ENCODE results near the gene APCDD1.

APCDD1 gene

DNA sequence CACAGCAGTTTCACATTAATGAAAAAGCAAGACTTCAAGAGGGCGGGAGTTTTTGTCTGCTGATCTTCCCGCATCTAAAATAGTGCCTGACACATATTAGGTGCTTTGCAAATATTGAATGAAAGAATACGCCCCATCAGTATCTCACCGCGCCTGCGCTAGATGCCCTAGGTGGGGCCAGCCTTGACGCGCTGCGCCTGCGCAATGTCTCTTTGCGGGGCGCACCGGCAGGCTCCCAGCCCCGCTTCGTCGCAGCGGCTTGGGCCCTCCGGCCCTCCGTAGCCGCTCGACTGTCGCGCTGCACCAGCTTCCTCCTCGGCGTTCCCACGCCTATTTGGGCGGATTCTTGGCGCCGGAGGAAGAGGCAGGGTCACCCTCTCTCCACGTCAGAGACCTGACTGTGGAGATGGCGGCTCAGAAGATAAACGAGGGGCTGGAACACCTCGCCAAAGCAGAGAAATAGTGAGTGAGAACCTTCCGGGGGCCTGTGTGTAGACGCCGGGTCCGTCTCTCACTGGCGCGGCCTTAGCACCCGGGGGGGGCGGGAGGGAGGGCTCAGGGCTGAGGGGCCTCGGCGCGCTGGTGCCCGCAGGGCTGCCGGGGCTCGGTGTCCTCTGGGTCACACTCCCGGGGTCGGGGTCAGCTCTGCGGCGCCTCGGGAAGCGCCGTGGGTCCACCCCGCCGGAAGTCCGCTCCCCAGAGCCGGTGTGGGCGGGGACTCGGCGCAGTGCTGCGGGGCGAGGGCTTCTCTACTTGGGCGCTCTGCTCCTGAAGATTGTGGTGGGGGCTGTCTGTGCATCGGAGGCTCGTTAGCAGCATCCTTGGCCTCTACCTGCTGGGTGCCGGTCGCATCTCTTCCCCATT lies 71.5 kb downstream of the APCDD1 start, which contains the start of gene NAPG:
Gene NAPG (plus strand): TSS at position 331 of the 864 bp plus-strand sequence. CDS start 76 bp downstream, at position 407.
- TF ChIP-seq, protein P1, sequence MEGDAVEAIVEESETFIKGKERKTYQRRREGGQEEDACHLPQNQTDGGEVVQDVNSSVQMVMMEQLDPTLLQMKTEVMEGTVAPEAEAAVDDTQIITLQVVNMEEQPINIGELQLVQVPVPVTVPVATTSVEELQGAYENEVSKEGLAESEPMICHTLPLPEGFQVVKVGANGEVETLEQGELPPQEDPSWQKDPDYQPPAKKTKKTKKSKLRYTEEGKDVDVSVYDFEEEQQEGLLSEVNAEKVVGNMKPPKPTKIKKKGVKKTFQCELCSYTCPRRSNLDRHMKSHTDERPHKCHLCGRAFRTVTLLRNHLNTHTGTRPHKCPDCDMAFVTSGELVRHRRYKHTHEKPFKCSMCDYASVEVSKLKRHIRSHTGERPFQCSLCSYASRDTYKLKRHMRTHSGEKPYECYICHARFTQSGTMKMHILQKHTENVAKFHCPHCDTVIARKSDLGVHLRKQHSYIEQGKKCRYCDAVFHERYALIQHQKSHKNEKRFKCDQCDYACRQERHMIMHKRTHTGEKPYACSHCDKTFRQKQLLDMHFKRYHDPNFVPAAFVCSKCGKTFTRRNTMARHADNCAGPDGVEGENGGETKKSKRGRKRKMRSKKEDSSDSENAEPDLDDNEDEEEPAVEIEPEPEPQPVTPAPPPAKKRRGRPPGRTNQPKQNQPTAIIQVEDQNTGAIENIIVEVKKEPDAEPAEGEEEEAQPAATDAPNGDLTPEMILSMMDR (IDR thresholded peaks at IDR 0.05; ENCODE audit: insufficient read depth, low read depth, low read length, missing control alignments): no peak
- H3K4me3 ChIP-seq (ENCODE audit: low read length): peak within 1 kb of the TSS; percentile 92
- DNase-seq (ENCODE audit: low read depth): peak; percentile 94

DNA sequence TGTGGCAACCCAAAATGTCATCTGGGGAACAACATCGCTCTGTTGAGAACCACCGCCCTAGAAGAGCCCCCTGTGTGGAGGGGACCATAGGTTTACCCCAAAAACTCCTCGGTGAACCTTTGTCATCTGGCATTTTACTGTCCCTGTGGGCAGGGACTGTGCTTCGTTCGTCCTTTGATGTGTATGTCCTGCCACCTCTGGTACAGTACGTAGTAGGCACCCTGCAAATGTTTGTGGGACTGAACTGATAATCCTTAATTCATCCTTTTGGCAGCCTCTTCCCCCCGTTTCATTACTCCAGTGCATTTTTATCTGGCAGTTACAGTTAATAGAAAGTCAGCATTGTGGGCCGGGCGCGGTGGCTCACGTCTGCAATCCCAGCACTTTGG lies 72.1 kb downstream of the APCDD1 start:
- DNase-seq (ENCODE audit: low read depth): no peak
- H3K4me3 ChIP-seq (ENCODE audit: low read length): peak overlapping the region; percentile 92
- TF ChIP-seq, protein P1 (IDR thresholded peaks at IDR 0.05; ENCODE audit: insufficient read depth, low read depth, low read length, missing control alignments): no peak

DNA sequence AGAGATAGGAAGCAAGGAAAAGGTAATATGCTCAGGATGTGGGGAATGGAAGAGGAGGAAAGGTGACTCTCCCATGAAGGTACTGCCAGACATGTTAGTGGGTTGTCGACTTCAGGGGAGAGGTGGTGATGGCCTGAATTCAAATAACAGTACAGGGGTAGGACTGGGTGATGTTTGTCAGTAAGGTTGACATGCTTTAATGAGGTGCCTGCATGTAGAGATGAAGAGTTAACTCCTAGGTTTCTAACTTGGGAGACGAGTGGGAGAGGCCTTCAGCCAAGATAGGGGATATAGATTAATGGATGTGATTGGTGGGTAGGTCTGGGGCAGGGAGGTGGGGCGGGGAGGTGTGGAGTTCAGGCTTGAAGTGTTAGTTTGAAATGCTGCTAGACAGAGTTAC lies 74.0 kb downstream of the APCDD1 start:
- H3K4me3 ChIP-seq (ENCODE audit: low read length): no peak overlapping the region

DNA sequence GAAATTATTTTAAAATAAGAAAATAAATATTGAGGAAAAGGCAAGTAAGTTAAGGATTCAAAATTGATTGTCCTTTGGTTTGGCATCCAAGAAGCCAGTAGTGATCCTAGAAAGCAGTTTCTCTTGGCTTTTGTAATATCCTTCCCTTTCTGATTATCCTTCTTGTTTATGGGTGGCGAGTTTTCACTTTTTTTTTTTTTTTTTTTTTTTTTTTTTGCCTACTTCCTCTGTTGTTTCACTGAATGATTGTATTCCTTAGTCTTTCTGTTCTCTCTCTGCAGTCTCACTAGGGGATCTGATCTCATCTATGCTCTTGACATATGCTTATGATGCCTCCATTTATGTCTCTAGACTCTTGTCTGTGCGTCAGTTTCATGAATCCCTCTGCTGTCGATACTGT lies 75.6 kb downstream of the APCDD1 start:
- no peak overlapping the region for H3K4me3 ChIP-seq (ENCODE audit: low read length)
- DNase-seq (ENCODE audit: low read depth): no peak
- TF ChIP-seq, protein P1 (IDR thresholded peaks at IDR 0.05; ENCODE audit: insufficient read depth, low read depth, low read length, missing control alignments): no peak

More for the DNA sequence above, 74.0 kb downstream of the APCDD1 start:
- TF ChIP-seq, protein P1 (IDR thresholded peaks at IDR 0.05; ENCODE audit: insufficient read depth, low read depth, low read length, missing control alignments): no peak
- DNase-seq (ENCODE audit: low read depth): no peak

DNA sequence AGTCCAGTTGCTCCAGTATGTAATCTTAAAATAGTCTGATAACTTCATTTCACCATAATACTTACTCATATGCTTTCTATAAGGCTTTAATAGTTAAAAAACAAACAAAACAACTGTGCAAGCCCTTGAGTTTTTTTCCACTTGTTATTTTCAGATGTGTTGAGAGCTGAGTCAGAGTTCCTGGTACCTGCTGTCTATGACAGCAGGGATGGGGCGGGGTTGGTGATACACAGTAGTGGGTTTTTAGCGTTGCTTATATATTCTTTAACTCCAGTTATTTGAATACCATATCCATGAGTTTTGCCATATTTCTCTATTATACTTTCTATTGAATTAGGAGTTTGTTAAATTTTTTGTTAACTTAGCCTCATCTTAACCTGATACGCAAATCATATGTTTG lies 76.4 kb downstream of the APCDD1 start:
- TF ChIP-seq, protein P1 (IDR thresholded peaks at IDR 0.05; ENCODE audit: insufficient read depth, low read depth, low read length, missing control alignments): no peak
- DNase-seq (ENCODE audit: low read depth): peak; percentile 86
- no peak overlapping the region for H3K4me3 ChIP-seq (ENCODE audit: low read length)

DNA sequence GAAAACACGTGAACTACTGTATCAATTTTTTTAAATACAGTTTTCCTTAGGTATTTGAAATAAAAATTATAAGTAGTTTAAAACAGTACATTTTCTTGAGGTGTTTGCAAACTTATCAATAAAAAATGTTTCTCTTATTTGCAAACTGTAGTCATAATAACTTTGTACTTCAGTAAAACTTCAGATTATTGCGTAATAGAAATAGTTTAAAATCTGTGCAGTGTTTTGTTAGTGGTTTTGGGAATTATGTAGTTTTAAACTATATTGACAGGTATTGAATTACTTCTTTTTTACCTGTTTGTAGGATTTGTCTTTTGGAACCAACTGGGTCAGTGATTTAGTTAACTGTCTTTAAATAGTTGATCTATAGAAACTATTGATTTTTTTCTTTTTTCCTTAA lies 78.7 kb downstream of the APCDD1 start:
- H3K4me3 ChIP-seq (ENCODE audit: low read length): no peak overlapping the region
- TF ChIP-seq, protein P1 (IDR thresholded peaks at IDR 0.05; ENCODE audit: insufficient read depth, low read depth, low read length, missing control alignments): no peak
- no peak for DNase-seq (ENCODE audit: low read depth)
